HepG2 (cell line): ENCODE measurements around the gene REM2. TPM values are rescaled to one million over a fixed set of nuclear protein-coding genes. Genes with fewer than 3 reads are reported as not detected.

ENCODE experiments used
- AKAP8 ChIP-seq: sonication (generic); formaldehyde crosslinking; IDR thresholded peaks from 2 replicates; pipeline ENCODE4 v1.5.1; 2020; ENCODE audit warnings: mild to moderate bottlenecking, missing genetic modification reagents
- CBFB ChIP-seq: sonication (generic); formaldehyde crosslinking; IDR thresholded peaks from 2 replicates; pipeline ENCODE4 v1.4.0; 2020; ENCODE audit warnings: missing genetic modification reagents
- FUBP1 ChIP-seq: sonication (generic); formaldehyde crosslinking; IDR thresholded peaks from 2 replicates; pipeline ENCODE4 v1.5.1; 2020; ENCODE audit warnings: missing genetic modification reagents, mild to moderate bottlenecking, borderline replicate concordance
- GATAD2A ChIP-seq: IDR thresholded peaks from 2 replicates; pipeline ENCODE4 v1.6.1; 2016
- MTF2 ChIP-seq: sonication (generic); formaldehyde crosslinking; IDR thresholded peaks from 2 replicates; pipeline ENCODE4 v1.5.0; 2020; ENCODE audit warnings: missing genetic modification reagents, borderline replicate concordance
- NFIC ChIP-seq: IDR thresholded peaks from 2 replicates; pipeline ENCODE4 v1.6.1; 2012; ENCODE audit warnings: mild to moderate bottlenecking, low read length, inconsistent platforms
- NFYB ChIP-seq: sonication (generic); formaldehyde crosslinking; IDR thresholded peaks from 2 replicates; pipeline ENCODE4 v1.4.0; 2020; ENCODE audit warnings: missing genetic modification reagents
- SMARCE1 ChIP-seq: fragments of 450-650 bp; IDR thresholded peaks from 2 replicates; pipeline ENCODE4 v1.6.1; 2017; ENCODE audit warnings: borderline replicate concordance
- SNAPC4 ChIP-seq: sonication (generic); formaldehyde crosslinking; IDR thresholded peaks from 2 replicates; pipeline ENCODE4 v1.4.0; 2020; ENCODE audit warnings: mild to moderate bottlenecking, missing genetic modification reagents
- THRA ChIP-seq: sonication (generic); formaldehyde crosslinking; IDR thresholded peaks from 2 replicates; pipeline ENCODE4 v1.4.0; 2020; ENCODE audit warnings: missing genetic modification reagents, borderline replicate concordance
- TRIM24 ChIP-seq: sonication (generic); formaldehyde crosslinking; IDR thresholded peaks from 2 replicates; pipeline ENCODE4 v1.8.0; 2022; ENCODE audit warnings: mild to moderate bottlenecking, missing genetic modification reagents
- ZGPAT ChIP-seq: IDR thresholded peaks from 2 replicates; pipeline ENCODE4 v1.6.1; 2016; ENCODE audit warnings: mild to moderate bottlenecking
- ZNF205 ChIP-seq: IDR thresholded peaks from 2 replicates; pipeline ENCODE4 v1.6.1; 2018; ENCODE audit warnings: missing biosample characterization, missing genetic modification reagents
- ZNF33A ChIP-seq: sonication (generic); formaldehyde crosslinking; IDR thresholded peaks from 2 replicates; pipeline ENCODE4 v1.5.1; 2020; ENCODE audit warnings: missing genetic modification reagents, mild to moderate bottlenecking, moderate library complexity, borderline replicate concordance
- polyA plus RNA-seq, 8 experiments: library from polyadenylated mRNA; depleted of rRNA in 3 of 8; stranded (reverse) in 7 of 8; unstranded in 1 of 8; fragments of >200 nt; fragmentation: Illumina TruSeq in 4 of 8; extraction: Trizol in 4 of 8; gene quantifications; 2 replicates each; pipeline versions ENCODE4 v1.2.1 to v1.2.3, GENCODE V29; 2011 to 2016; ENCODE audit warnings: low read depth in 4 of 8, missing spikeins in 1 of 8, mixed read lengths in 1 of 8; ENCODE audit not compliant: insufficient read depth in 1 of 8
- total RNA-seq, 5 experiments: library from RNA; depleted of rRNA; stranded (reverse); fragments of >200 nt; fragmentation: Illumina TruSeq; extraction: Trizol; gene quantifications; 2 replicates each; pipeline ENCODE4 v1.2.3, GENCODE V29; 2016; ENCODE audit warnings: low read depth in 1 of 5
- TF ChIP-seq, protein P1 (sequence below): sonication (generic); formaldehyde crosslinking; IDR thresholded peaks from 2 replicates; pipeline ENCODE4 v1.4.0; 2020; ENCODE audit warnings: mild to moderate bottlenecking, missing genetic modification reagents
- TF ChIP-seq, protein P2 (sequence below): sonication (generic); formaldehyde crosslinking; IDR thresholded peaks from 2 replicates; pipeline ENCODE4 v1.5.0; 2020; ENCODE audit warnings: missing genetic modification reagents, mild to moderate bottlenecking, borderline replicate concordance
- TF ChIP-seq, protein P3 (sequence below): sonication (generic); formaldehyde crosslinking; IDR thresholded peaks from 2 replicates; pipeline ENCODE4 v1.5.1; 2020; ENCODE audit warnings: missing genetic modification reagents, mild to moderate bottlenecking, borderline replicate concordance

The REM2 gene
- total and polyA plus RNA-seq, 2 of the 13 experiments (the other 11 are each of a cell fraction or from before 2014, with no cell fraction given), result 0.20 TPM; not detected in 1

DNA sequence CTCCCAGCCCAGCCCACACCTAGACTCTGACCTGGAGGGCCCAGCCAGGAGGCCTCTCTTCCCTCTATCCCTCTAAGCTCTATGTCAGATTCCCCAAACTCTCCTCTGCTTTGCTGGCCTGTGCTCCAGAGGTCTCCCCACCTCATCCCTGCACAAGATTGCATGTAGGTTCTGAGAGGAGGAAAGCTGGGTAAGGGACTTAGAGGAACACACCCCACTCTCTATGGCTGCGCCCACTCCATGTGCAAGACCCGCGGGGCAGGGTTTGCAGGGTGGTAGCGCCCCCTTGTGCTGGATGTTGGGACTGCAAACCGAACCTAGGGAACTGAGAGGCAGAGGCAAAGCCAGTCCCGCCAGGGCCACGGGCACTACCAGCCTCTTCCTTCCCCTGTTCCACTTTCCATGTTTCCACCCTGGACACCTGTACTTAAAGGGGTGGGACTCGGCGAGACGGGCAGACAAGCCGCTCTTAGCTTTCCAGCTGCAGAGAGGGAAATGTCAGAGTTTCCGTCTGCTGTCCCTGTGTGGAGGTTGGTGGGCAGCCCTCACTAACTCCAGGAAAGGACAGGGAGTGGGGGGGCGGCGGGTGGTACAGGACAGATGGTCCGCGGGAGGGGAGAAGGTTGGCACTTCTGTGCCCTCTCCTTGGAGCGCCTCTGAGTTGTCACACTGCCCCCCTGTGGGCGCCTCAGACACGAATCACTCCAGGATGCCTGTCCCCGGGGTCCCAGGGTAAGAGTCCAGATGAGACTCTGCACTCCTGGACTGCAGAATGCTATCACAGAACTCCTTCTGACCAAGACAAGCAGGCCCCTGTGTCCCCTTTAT lies 29.9 kb upstream of the REM2 start (continued):
- TF ChIP-seq SNAPC4 (CRISPR knock-in tag) (peak; percentile 95; the same call in 1 of the 2 replicates), TRIM24 (no peak), ZNF33A (CRISPR knock-in tag) (no peak), NFIC (no peak), THRA (CRISPR knock-in tag) (no peak), GATAD2A (CRISPR knock-in tag) (peak; percentile 85), AKAP8 (CRISPR knock-in tag) (no peak), ZGPAT (CRISPR knock-in tag) (peak; percentile 88), FUBP1 (CRISPR knock-in tag) (peak; percentile 55; the same call in 1 of the 2 replicates), CBFB (CRISPR knock-in tag) (peak; percentile 78), NFYB (CRISPR knock-in tag) (peak; percentile 30; the same call in 1 of the 2 replicates), ZNF205 (CRISPR knock-in tag) (0 out of 2 replicates have a peak, but pooled peaks have one; percentile 9), MTF2 (CRISPR knock-in tag) (peak; percentile 98), SMARCE1 (no peak)
- TF ChIP-seq, protein P1, sequence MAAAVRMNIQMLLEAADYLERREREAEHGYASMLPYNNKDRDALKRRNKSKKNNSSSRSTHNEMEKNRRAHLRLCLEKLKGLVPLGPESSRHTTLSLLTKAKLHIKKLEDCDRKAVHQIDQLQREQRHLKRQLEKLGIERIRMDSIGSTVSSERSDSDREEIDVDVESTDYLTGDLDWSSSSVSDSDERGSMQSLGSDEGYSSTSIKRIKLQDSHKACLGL (CRISPR knock-in tag), result peak; percentile 87
- TF ChIP-seq, protein P2, sequence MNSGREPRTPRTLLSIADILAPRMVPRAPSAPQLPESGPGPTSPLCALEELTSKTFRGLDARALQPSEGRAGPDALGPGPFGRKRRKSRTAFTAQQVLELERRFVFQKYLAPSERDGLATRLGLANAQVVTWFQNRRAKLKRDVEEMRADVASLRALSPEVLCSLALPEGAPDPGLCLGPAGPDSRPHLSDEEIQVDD (CRISPR knock-in tag), result no peak
- TF ChIP-seq, protein P3, sequence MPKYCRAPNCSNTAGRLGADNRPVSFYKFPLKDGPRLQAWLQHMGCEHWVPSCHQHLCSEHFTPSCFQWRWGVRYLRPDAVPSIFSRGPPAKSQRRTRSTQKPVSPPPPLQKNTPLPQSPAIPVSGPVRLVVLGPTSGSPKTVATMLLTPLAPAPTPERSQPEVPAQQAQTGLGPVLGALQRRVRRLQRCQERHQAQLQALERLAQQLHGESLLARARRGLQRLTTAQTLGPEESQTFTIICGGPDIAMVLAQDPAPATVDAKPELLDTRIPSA, result no peak
